ENCODE measurements around the gene CD40LG.

GRCh38 chrX:136619899-136620505 is 28.0 kb upstream of the CD40LG start:
- TF ChIP-seq CTCF (IDR thresholded peaks at IDR 0.05) (no peak), POLR2A (IDR thresholded peaks at IDR 0.05) (no peak)
